PC-9 (cell line): Measurements from ENCODE around the gene NCAPG.

ENCODE experiments used
- CTCF ChIP-seq: fragments of 200-600 bp; sonication (generic); conservative IDR thresholded peaks from 2 replicates; pipeline ENCODE4 v1.6.1; 2017; ENCODE audit warnings: mixed run types, antibody characterized with exemption, mild to moderate bottlenecking, moderate library complexity
- EZH2 ChIP-seq: fragments of 200-600 bp; sonication (generic); IDR thresholded peaks from 2 replicates; pipeline ENCODE4 v1.8.0; 2017; ENCODE audit warnings: antibody characterized with exemption, low read depth

- TF ChIP-seq CTCF, result no peak
- no peak for TF ChIP-seq EZH2
Measured at GRCh38 chr4:17762726-17763125, 48.1 kb upstream of the NCAPG start.
